Neural progenitor cell (in vitro differentiated cells): ENCODE measurements around the gene TRIM25.

Experiments used
- CTCF ChIP-seq: fragments of 200-600 bp; sonication (generic); IDR thresholded peaks from 2 replicates; pipeline ENCODE4 v1.5.1; 2017; ENCODE audit warnings: antibody characterized with exemption, mild to moderate bottlenecking
- EZH2 ChIP-seq: fragments of 200-600 bp; sonication (generic); IDR thresholded peaks from 2 replicates; pipeline ENCODE4 v1.6.1; 2017; ENCODE audit warnings: antibody characterized with exemption, mild to moderate bottlenecking, moderate library complexity
- EZH2phosphoT487 ChIP-seq: fragments of 200-600 bp; sonication (generic); IDR thresholded peaks from 2 replicates; pipeline ENCODE4 v1.6.1; 2017; ENCODE audit warnings: antibody characterized with exemption

DNA sequence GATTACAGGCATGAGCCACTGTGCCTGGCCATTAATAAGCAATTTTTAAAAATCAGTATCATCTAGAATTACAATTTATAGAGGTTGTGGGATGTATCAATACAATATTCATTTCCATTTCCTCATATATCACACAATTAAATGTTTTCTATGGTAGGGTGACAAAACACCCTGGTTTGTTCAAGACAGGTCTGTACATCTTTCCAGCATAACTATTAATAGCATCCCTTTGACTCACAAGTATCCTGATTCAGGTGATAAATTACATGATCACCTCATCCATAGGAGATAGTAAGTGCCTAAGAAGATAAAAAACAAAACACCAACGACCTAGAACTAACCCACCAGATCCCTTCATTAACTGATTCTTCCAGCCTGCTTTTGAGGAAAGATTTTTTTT is 33.9 kb upstream of the TRIM25 start:
- no peak for TF ChIP-seq CTCF
- no peak for TF ChIP-seq EZH2phosphoT487
- TF ChIP-seq EZH2, result no peak
